Caco-2 (cell line): Measurements from ENCODE around the gene UPF2. TPM values are rescaled to one million over a fixed set of nuclear protein-coding genes. Genes with fewer than 3 reads are reported as not detected.

Experiments
- BruUV-seq: library from RNA; stranded (reverse); fragments of 400-500 nt; replicated peaks from 2 replicates; lab custom pipeline; 2021; lab: Mats Ljungman, UMichigan
- CTCF ChIA-PET: fragments of 300-600 bp; sonication (Branson Sonifier 250); formaldehyde crosslinking; loops from one replicate; lab custom pipeline; 2022; ENCODE audit warnings: antibody characterized with exemption; lab: Charles Lee
- POLR2A ChIA-PET: fragments of 300-600 bp; sonication (Branson Sonifier 250); formaldehyde crosslinking; loops from one replicate; lab custom pipeline; 2022; ENCODE audit warnings: antibody characterized with exemption; lab: Charles Lee
- DNase-seq, 2 experiments: peaks; one replicate each; pipeline versions ENCODE4 v3.0.0 to v3.0.0-alpha.2; 2020 to 2022
- H3K27me3 ChIP-seq: replicated peaks from 2 replicates; pipeline ENCODE4 v1.6.0; 2011; ENCODE audit warnings: low read length; ENCODE audit not compliant: control insufficient read depth, insufficient read depth
- H3K36me3 ChIP-seq: 2 replicates; pipeline ENCODE4 v1.5.1; 2011; ENCODE audit warnings: low read length; ENCODE audit not compliant: control insufficient read depth, insufficient read depth
- H3K4me1 ChIP-seq: fragments of 250-450 bp; sonication (Bioruptor Pico); 2 replicates; pipeline ENCODE4 v1.5.1; 2020; ENCODE audit warnings: mild to moderate bottlenecking
- H3K4me3 ChIP-seq: 2 replicates; pipeline ENCODE4 v1.5.1; 2011; ENCODE audit warnings: low read depth, mild to moderate bottlenecking, control low read depth, low read length
- H3K9me3 ChIP-seq: fragments of 250-450 bp; sonication (Bioruptor Pico); 2 replicates; pipeline ENCODE4 v1.5.1; 2020; ENCODE audit warnings: mild to moderate bottlenecking, moderate library complexity
- H3K27ac Mint-ChIP-seq: one replicate; pipeline ENCODE4 v1.8.0; 2022; ENCODE audit warnings: mixed read lengths; ENCODE audit not compliant: unreplicated experiment
- H3K27me3 Mint-ChIP-seq: one replicate; pipeline ENCODE4 v1.8.0; 2022; ENCODE audit warnings: mixed read lengths; ENCODE audit not compliant: insufficient read depth, unreplicated experiment
- H3K36me3 Mint-ChIP-seq: one replicate; pipeline ENCODE4 v1.8.0; 2022; ENCODE audit warnings: mild to moderate bottlenecking, mixed read lengths; ENCODE audit not compliant: insufficient read depth, unreplicated experiment
- H3K4me1 Mint-ChIP-seq: one replicate; pipeline ENCODE4 v1.8.0; 2022; ENCODE audit warnings: low read depth, mixed read lengths; ENCODE audit not compliant: unreplicated experiment
- H3K4me3 Mint-ChIP-seq: one replicate; pipeline ENCODE4 v1.8.0; 2022; ENCODE audit warnings: mild to moderate bottlenecking, moderate library complexity, mixed read lengths; ENCODE audit not compliant: unreplicated experiment
- H3K9me3 Mint-ChIP-seq: one replicate; pipeline ENCODE4 v1.8.0; 2022; ENCODE audit warnings: mixed read lengths; ENCODE audit not compliant: unreplicated experiment
- intact Hi-C: fragments of 100-400 bp; cut with micrococcal nuclease; formaldehyde crosslinking; loops from one replicate; pipeline ENCODE4 v1.10.0; 2022; ENCODE audit not compliant: unreplicated experiment
- total RNA-seq: library from RNA; stranded (reverse); gene quantifications from 2 replicates; pipeline ENCODE4 v1.2.3, GENCODE V29; 2022
- TF ChIP-seq, protein P1 (sequence below), 2 experiments: fragments of 200-600 bp in 1 of 2; IDR thresholded peaks; 1 replicate in 1 of 2; 2 replicates in 1 of 2; pipeline versions ENCODE4 v1.5.1 to v1.8.0; 2011 to 2022; ENCODE audit warnings: antibody characterized with exemption in 1 of 2, control low read depth in 1 of 2, inconsistent platforms in 1 of 2, low read depth in 1 of 2, low read length in 1 of 2, mild to moderate bottlenecking in 1 of 2, moderate library complexity in 1 of 2; ENCODE audit not compliant: insufficient read depth in 1 of 2, severe bottlenecking in 1 of 2, unreplicated experiment in 1 of 2

The UPF2 gene
- total RNA-seq, 1 experiment from 2014 or later: 40.6 TPM

GRCh38 chr10:11881477-11882417, 160.9 kb downstream of the UPF2 start:
- no peaks in the 10 kb centered on the region for H3K9me3 ChIP-seq
- peaks cover 29% of the 10 kb centered on the region for H3K4me1 Mint-ChIP-seq
- ChIA-PET POLR2A (interaction anchor here (0.6 to 1.4 kb wide), 3 partner anchors 16 to 88 kb away, joined by 3 to 5 read pairs (median 3); no protein-coding TSS in a partner anchor), CTCF (interaction anchor here (0.5 to 1.6 kb wide), 13 partner anchors 16 to 104 kb away, joined by 3 to 13 read pairs (median 3); no protein-coding TSS in a partner anchor)
- peak overlapping the region; percentile 97 for H3K27ac Mint-ChIP-seq
- H3K27me3 ChIP-seq: no peaks in the 10 kb centered on the region
- H3K4me3 Mint-ChIP-seq: no peak overlapping the region
- H3K4me1 ChIP-seq: peaks cover 40% of the 10 kb centered on the region
- TF ChIP-seq, protein P1, sequence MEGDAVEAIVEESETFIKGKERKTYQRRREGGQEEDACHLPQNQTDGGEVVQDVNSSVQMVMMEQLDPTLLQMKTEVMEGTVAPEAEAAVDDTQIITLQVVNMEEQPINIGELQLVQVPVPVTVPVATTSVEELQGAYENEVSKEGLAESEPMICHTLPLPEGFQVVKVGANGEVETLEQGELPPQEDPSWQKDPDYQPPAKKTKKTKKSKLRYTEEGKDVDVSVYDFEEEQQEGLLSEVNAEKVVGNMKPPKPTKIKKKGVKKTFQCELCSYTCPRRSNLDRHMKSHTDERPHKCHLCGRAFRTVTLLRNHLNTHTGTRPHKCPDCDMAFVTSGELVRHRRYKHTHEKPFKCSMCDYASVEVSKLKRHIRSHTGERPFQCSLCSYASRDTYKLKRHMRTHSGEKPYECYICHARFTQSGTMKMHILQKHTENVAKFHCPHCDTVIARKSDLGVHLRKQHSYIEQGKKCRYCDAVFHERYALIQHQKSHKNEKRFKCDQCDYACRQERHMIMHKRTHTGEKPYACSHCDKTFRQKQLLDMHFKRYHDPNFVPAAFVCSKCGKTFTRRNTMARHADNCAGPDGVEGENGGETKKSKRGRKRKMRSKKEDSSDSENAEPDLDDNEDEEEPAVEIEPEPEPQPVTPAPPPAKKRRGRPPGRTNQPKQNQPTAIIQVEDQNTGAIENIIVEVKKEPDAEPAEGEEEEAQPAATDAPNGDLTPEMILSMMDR (IDR thresholded peaks at IDR 0.05; ENCODE audit: insufficient read depth in 1 of 2, low read depth in 1 of 2, low read length in 1 of 2, severe bottlenecking in 1 of 2, unreplicated experiment in 1 of 2): peak; percentile 43 to 53
- intact Hi-C loops: loop anchor here (1.0 kb wide), 1 partner anchor 17 kb away; no protein-coding TSS in a partner anchor
- peaks cover 29% of the 10 kb centered on the region for H3K36me3 Mint-ChIP-seq
- H3K27me3 Mint-ChIP-seq: no peaks in the 10 kb centered on the region
- DNase-seq: peak; percentile 79 to 85
- H3K36me3 ChIP-seq: no peaks in the 10 kb centered on the region
- no peak overlapping the region for H3K4me3 ChIP-seq
- no TSS peak for BruUV-seq
- H3K9me3 Mint-ChIP-seq: no peaks in the 10 kb centered on the region

- Histone ChIP-seq H3K9me3 (no peaks in the 10 kb centered on the region), H3K4me3 (no peak overlapping the region), H3K27me3 (no peaks in the 10 kb centered on the region), H3K4me1 (peaks cover 47% of the 10 kb centered on the region), H3K36me3 (no peaks in the 10 kb centered on the region)
- Mint-ChIP-seq H3K4me1 (peaks cover 36% of the 10 kb centered on the region), H3K27me3 (no peaks in the 10 kb centered on the region), H3K4me3 (no peak overlapping the region), H3K9me3 (no peaks in the 10 kb centered on the region), H3K36me3 (peaks cover 36% of the 10 kb centered on the region), H3K27ac (peak overlapping the region; percentile 97)
- no peak for DNase-seq
- ChIA-PET CTCF (interaction anchor here (0.8 to 1.6 kb wide), 11 partner anchors 17 to 105 kb away, joined by 3 to 11 read pairs (median 3); no protein-coding TSS in a partner anchor), POLR2A (interaction anchor here (0.6 to 1.4 kb wide), 3 partner anchors 17 to 87 kb away, joined by 3 to 5 read pairs (median 3); no protein-coding TSS in a partner anchor)
- intact Hi-C loops: no loop called here
- TF ChIP-seq, protein P1 (IDR thresholded peaks at IDR 0.05; ENCODE audit: insufficient read depth in 1 of 2, low read depth in 1 of 2, low read length in 1 of 2, severe bottlenecking in 1 of 2, unreplicated experiment in 1 of 2): no peak
- no TSS peak for BruUV-seq
Measured at GRCh38 chr10:11881030-11881476, 161.6 kb downstream of the UPF2 start.
